ENCODE data around the gene LHFPL6. TPM values are rescaled to one million over a fixed set of nuclear protein-coding genes. Genes with fewer than 3 reads are reported as not detected.

The LHFPL6 gene
- total and polyA plus RNA-seq, 9 of the 15 experiments (the other 6 are each of a cell fraction or from before 2014, with no cell fraction given): 0.18 TPM; not detected in 8

DNA sequence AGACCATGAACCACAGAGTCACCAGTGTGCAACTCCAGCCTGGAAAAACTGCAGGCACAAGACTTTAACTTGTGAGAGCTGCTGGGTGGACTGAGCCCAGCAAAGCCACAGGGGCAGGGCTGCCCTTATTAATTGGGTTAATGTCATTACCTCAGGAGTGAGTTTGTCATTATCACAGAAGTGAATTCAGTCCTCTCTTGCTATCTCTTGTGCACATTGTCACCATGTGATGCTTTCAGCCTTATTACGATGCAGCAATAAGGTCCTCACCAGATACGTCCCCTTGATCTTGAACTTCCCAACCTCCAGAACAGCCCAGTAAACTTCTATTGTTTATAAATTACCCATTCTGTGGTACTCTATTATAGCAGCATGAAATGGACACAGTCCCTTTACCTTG is 158.1 kb downstream of the LHFPL6 start:
- no TSS peak for BruUV-seq (replicated peaks)
- FAIRE-seq (no peak), ATAC-seq (no peak), DNase-seq (ENCODE audit: extremely low read depth in 1 of 4, low spot score in 3 of 4) (no peak)
- H3K4me1 ChIP-seq (replicated peaks in 1 of 2; ENCODE audit: control insufficient read depth in 2 of 2, insufficient read depth in 2 of 2, low read length in 2 of 2): no peaks in the 10 kb centered on the region
- H3K4me2 ChIP-seq (ENCODE audit: insufficient read depth, low read length): no peak overlapping the region
- H3K79me2 ChIP-seq (ENCODE audit: control insufficient read depth, insufficient read depth, low read length): no peaks in the 10 kb centered on the region
- no peaks in the 10 kb centered on the region for H3K9me1 ChIP-seq (ENCODE audit: control insufficient read depth, insufficient read depth, low read length)
- no peak for TF ChIP-seq XRCC4 (IDR thresholded peaks at IDR 0.05; ENCODE audit: extremely low read depth, insufficient read depth, insufficient read length)
- no peak for TF ChIP-seq ZNF311 (CRISPR knock-in tag; IDR thresholded peaks at IDR 0.05)
- TF ChIP-seq, protein P1, sequence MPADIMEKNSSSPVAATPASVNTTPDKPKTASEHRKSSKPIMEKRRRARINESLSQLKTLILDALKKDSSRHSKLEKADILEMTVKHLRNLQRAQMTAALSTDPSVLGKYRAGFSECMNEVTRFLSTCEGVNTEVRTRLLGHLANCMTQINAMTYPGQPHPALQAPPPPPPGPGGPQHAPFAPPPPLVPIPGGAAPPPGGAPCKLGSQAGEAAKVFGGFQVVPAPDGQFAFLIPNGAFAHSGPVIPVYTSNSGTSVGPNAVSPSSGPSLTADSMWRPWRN (IDR thresholded peaks at IDR 0.05; ENCODE audit: low read depth): no peak
- no peak for TF ChIP-seq RBFOX2 (IDR thresholded peaks at IDR 0.05; ENCODE audit: low read depth, low read length)
- no peak for TF ChIP-seq MAFK (IDR thresholded peaks at IDR 0.05; ENCODE audit: low read length)
- TF ChIP-seq LEF1 (IDR thresholded peaks at IDR 0.05): no peak
- no peak for TF ChIP-seq CAMTA2 (CRISPR knock-in tag; conservative IDR thresholded peaks at IDR 0.05)
- TF ChIP-seq FOXM1 (IDR thresholded peaks at IDR 0.05; ENCODE audit: low read depth): no peak
- no peak for TF ChIP-seq FOXM1 (CRISPR knock-in tag; IDR thresholded peaks at IDR 0.05; ENCODE audit: low read depth)
- no peak for TF ChIP-seq CEBPG (CRISPR knock-in tag; IDR thresholded peaks at IDR 0.05)
- no peak for TF ChIP-seq CEBPG (tag; conservative IDR thresholded peaks at IDR 0.05 in 1 of 2, IDR thresholded peaks at IDR 0.05 in 1 of 2)
- no peak for TF ChIP-seq ZNF232 (CRISPR knock-in tag; IDR thresholded peaks at IDR 0.05)
- TF ChIP-seq ZBTB7A (IDR thresholded peaks at IDR 0.05; ENCODE audit: borderline replicate concordance, control insufficient read depth, low read depth, low read length): no peak
- no peak for TF ChIP-seq MTF1 (CRISPR knock-in tag; IDR thresholded peaks at IDR 0.05; ENCODE audit: borderline replicate concordance)
- no peak for TF ChIP-seq RFX5 (IDR thresholded peaks at IDR 0.05; ENCODE audit: low read depth, low read length)
- TF ChIP-seq, protein P2, sequence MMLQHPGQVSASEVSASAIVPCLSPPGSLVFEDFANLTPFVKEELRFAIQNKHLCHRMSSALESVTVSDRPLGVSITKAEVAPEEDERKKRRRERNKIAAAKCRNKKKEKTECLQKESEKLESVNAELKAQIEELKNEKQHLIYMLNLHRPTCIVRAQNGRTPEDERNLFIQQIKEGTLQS (IDR thresholded peaks at IDR 0.05): no peak
- TF ChIP-seq, protein P2 (CRISPR knock-in tag; conservative IDR thresholded peaks at IDR 0.05): no peak
- TF ChIP-seq ZNF174 (CRISPR knock-in tag; IDR thresholded peaks at IDR 0.05): no peak
- TF ChIP-seq, protein P3, sequence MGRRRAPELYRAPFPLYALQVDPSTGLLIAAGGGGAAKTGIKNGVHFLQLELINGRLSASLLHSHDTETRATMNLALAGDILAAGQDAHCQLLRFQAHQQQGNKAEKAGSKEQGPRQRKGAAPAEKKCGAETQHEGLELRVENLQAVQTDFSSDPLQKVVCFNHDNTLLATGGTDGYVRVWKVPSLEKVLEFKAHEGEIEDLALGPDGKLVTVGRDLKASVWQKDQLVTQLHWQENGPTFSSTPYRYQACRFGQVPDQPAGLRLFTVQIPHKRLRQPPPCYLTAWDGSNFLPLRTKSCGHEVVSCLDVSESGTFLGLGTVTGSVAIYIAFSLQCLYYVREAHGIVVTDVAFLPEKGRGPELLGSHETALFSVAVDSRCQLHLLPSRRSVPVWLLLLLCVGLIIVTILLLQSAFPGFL (CRISPR knock-in tag; IDR thresholded peaks at IDR 0.05): no peak
- TF ChIP-seq NCOA4 (IDR thresholded peaks at IDR 0.05; ENCODE audit: partially characterized antibody): no peak
- TF ChIP-seq, protein P4, sequence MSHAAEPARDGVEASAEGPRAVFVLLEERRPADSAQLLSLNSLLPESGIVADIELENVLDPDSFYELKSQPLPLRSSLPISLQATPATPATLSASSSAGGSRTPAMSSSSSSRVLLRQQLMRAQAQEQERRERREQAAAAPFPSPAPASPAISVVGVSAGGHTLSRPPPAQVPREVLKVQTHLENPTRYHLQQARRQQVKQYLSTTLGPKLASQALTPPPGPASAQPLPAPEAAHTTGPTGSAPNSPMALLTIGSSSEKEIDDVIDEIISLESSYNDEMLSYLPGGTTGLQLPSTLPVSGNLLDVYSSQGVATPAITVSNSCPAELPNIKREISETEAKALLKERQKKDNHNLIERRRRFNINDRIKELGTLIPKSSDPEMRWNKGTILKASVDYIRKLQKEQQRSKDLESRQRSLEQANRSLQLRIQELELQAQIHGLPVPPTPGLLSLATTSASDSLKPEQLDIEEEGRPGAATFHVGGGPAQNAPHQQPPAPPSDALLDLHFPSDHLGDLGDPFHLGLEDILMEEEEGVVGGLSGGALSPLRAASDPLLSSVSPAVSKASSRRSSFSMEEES (CRISPR knock-in tag; IDR thresholded peaks at IDR 0.05): no peak
- TF ChIP-seq ZFP30 (CRISPR knock-in tag; IDR thresholded peaks at IDR 0.05; ENCODE audit: borderline replicate concordance): no peak
- WGBS (ENCODE audit: insufficient coverage, low coverage, missing lambda C conversion rate): 0% methylated on average over 2 of the region's 2 CpGs
- no peaks in the 10 kb centered on the region for H4K20me1 ChIP-seq (replicated peaks; ENCODE audit: control insufficient read depth, insufficient read depth, low read length)
- H3K4me3 ChIP-seq: no peak overlapping the region
- H3K27ac ChIP-seq (ENCODE audit: extremely low read depth, low read depth, low read length): no peak overlapping the region
- no peak overlapping the region for H2AFZ ChIP-seq (ENCODE audit: low read depth, low read length)
- intact Hi-C loops (cut with micrococcal nuclease): no loop called here
- in situ Hi-C loops (cut with MboI): no loop called here
- no peaks in the 10 kb centered on the region for H3K27me3 ChIP-seq (ENCODE audit: control insufficient read depth in 2 of 2, insufficient read depth in 2 of 2, low read length in 2 of 2)
- H3K9me3 ChIP-seq (replicated peaks; ENCODE audit: control insufficient read depth, insufficient read depth, low read depth, low read length): no peaks in the 10 kb centered on the region
- ChIA-PET CTCF (ENCODE audit: low intra/inter-chr PET ratio) (no interaction called here), POLR2A (no interaction called here)
- no peak overlapping the region for H3K9ac ChIP-seq (ENCODE audit: insufficient read depth in 1 of 2, low read depth in 2 of 2, low read length in 2 of 2)
- H3K36me3 ChIP-seq (ENCODE audit: control insufficient read depth, insufficient read depth, low read length): no peaks in the 10 kb centered on the region
